Measurements from ENCODE around the gene PI4KA.
"Not testable (repeated sequence)": the region's sequence is repeated elsewhere in the genome, so short reads cannot be mapped to it uniquely, and the experiment has no call there.

PI4KA gene

GRCh38 chr22:20844055-20845037, 14.3 kb downstream of the PI4KA start:
- no peak for DNase-seq

- DNase-seq: no peak
These were observed 15.1 kb downstream of the PI4KA start for GRCh38 chr22:20843501-20843900.

- DNase-seq: no peak
These were observed 17.8 kb downstream of the PI4KA start for GRCh38 chr22:20840646-20841371.

GRCh38 chr22:20839837-20840645, 18.6 kb downstream of the PI4KA start:
- DNase-seq: no peak

GRCh38 chr22:20839354-20839753, 19.3 kb downstream of the PI4KA start:
- DNase-seq: not testable (repeated sequence)

GRCh38 chr22:20836987-20837823, 21.4 kb downstream of the PI4KA start:
- DNase-seq: no peak

GRCh38 chr22:20834725-20835124, 23.9 kb downstream of the PI4KA start:
- no peak for DNase-seq

GRCh38 chr22:20834206-20834605, 24.4 kb downstream of the PI4KA start:
- no peak for DNase-seq

GRCh38 chr22:20833225-20833665, 25.4 kb downstream of the PI4KA start:
- no peak for DNase-seq

GRCh38 chr22:20829491-20830134, 29.0 kb downstream of the PI4KA start:
- DNase-seq: no peak

- DNase-seq: not testable (repeated sequence)
These were observed 32.0 kb downstream of the PI4KA start for GRCh38 chr22:20826373-20827152.

- no peak for DNase-seq
These were observed 33.0 kb downstream of the PI4KA start for GRCh38 chr22:20825624-20826023.

GRCh38 chr22:20825216-20825615, 33.4 kb downstream of the PI4KA start:
- not testable (repeated sequence) for DNase-seq

GRCh38 chr22:20823264-20823663, 35.3 kb downstream of the PI4KA start:
- no peak for DNase-seq

- no peak for DNase-seq
These were observed 36.4 kb downstream of the PI4KA start for GRCh38 chr22:20822240-20822639.

- not testable (repeated sequence) for DNase-seq
These were observed 36.8 kb downstream of the PI4KA start for GRCh38 chr22:20821717-20822239.

- DNase-seq: no peak
These were observed 39.1 kb downstream of the PI4KA start for GRCh38 chr22:20819471-20819870.

- no peak for DNase-seq
These were observed 40.1 kb downstream of the PI4KA start for GRCh38 chr22:20818471-20818870.

- DNase-seq: no peak
These were observed 42.1 kb downstream of the PI4KA start for GRCh38 chr22:20816559-20816958.

- no peak for DNase-seq
These were observed 43.0 kb downstream of the PI4KA start for GRCh38 chr22:20815477-20816050.
